ENCODE measurements around the gene PGGHG.

DNA sequence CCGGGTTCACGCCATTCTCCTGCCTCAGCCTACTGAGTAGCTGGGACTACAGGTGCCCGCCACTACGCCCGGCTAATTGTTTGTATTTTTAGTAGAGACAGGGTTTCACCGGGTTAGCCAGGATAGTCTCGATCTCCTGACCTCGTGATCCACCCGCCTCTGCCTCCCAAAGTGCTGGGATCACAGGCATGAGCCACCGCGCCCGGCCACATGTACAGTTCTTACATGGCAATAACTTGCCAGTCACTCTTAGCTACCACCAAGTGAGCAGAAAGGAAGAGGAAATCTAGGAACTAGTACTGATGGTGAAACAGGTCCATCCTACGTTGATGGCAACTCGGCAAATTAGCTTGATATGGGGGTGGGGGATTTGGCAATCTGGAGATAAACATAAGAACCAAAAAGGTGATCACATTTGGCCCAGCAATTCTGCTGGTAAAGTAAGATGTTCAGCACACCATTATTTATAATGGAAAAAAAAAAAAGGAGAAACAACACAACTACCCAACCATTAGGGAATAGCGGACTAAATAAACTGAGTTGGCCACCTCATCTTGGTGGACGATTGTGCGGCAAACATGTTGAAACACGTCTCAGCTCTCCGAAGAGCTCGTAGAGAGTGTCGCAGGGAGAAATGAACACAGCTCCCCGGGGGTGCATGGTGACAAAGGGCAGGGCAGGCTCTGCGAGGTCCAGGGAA lies 5.4 kb upstream of the PGGHG start:
- TF ChIP-seq, protein P1, sequence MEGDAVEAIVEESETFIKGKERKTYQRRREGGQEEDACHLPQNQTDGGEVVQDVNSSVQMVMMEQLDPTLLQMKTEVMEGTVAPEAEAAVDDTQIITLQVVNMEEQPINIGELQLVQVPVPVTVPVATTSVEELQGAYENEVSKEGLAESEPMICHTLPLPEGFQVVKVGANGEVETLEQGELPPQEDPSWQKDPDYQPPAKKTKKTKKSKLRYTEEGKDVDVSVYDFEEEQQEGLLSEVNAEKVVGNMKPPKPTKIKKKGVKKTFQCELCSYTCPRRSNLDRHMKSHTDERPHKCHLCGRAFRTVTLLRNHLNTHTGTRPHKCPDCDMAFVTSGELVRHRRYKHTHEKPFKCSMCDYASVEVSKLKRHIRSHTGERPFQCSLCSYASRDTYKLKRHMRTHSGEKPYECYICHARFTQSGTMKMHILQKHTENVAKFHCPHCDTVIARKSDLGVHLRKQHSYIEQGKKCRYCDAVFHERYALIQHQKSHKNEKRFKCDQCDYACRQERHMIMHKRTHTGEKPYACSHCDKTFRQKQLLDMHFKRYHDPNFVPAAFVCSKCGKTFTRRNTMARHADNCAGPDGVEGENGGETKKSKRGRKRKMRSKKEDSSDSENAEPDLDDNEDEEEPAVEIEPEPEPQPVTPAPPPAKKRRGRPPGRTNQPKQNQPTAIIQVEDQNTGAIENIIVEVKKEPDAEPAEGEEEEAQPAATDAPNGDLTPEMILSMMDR (IDR thresholded peaks at IDR 0.05; ENCODE audit: low read length), result no peak
- no peak for TF ChIP-seq EZH2 (IDR thresholded peaks at IDR 0.05; ENCODE audit: borderline replicate concordance, low read length)
